Spleen (tissue), 11 donors: Measurements from ENCODE around the gene HEPACAM. TPM values are rescaled to one million over a fixed set of nuclear protein-coding genes. Genes with fewer than 3 reads are reported as not detected.

Source experiments
- DNase-seq: peaks from one replicate; pipeline ENCODE4 v3.0.0-alpha.2; 2020
- H3K27ac ChIP-seq, 8 donors: fragments of 200-600 bp; sonication (generic) in 7 of 8; 1 replicate in 4 of 8; 2 replicates in 4 of 8; pipeline versions ENCODE4 v1.5.0 to v1.8.0; 2016 to 2021; ENCODE audit warnings: inconsistent platforms in 4 of 8, mild to moderate bottlenecking in 4 of 8, moderate library complexity in 1 of 8
- H3K27me3 ChIP-seq, 7 donors: fragments of 200-600 bp; sonication (generic) in 6 of 7; replicated peaks in 1 of 7; 1 replicate in 4 of 7; 2 replicates in 3 of 7; pipeline versions ENCODE4 v1.5.0 to v1.8.0; 2016 to 2021; ENCODE audit warnings: inconsistent platforms in 3 of 7, mild to moderate bottlenecking in 1 of 7
- H3K36me3 ChIP-seq, 6 donors: fragments of 200-600 bp; sonication (generic) in 5 of 6; 1 replicate in 4 of 6; 2 replicates in 2 of 6; pipeline versions ENCODE4 v1.5.0 to v1.8.0; 2016 to 2021; ENCODE audit warnings: inconsistent platforms in 2 of 6
- H3K4me1 ChIP-seq, 6 donors: fragments of 200-600 bp; sonication (generic) in 5 of 6; 1 replicate in 3 of 6; 2 replicates in 3 of 6; pipeline versions ENCODE4 v1.5.0 to v1.8.0; 2016 to 2021; ENCODE audit warnings: inconsistent platforms in 3 of 6
- H3K4me3 ChIP-seq, 8 donors: fragments of 200-600 bp; sonication (generic) in 7 of 8; 1 replicate in 4 of 8; 2 replicates in 4 of 8; pipeline versions ENCODE4 v1.5.0 to v1.8.0; 2016 to 2021; ENCODE audit warnings: inconsistent platforms in 4 of 8, mild to moderate bottlenecking in 4 of 8, moderate library complexity in 2 of 8
- H3K9me3 ChIP-seq, 8 donors: fragments of 200-600 bp; sonication (generic) in 7 of 8; 1 replicate in 4 of 8; 2 replicates in 4 of 8; pipeline versions ENCODE4 v1.5.0 to v1.8.0; 2016 to 2021; ENCODE audit warnings: inconsistent platforms in 4 of 8
- POLR2A ChIP-seq, 3 donors: fragments of 450-650 bp; IDR thresholded peaks; one replicate each; pipeline ENCODE4 v1.5.1; 2017; ENCODE audit warnings: antibody characterized with exemption in 3 of 3, mild to moderate bottlenecking in 1 of 3
- POLR2AphosphoS5 ChIP-seq, 3 donors: sonication (generic); formaldehyde crosslinking; IDR thresholded peaks; one replicate each; pipeline ENCODE4 v1.5.1; 2017; ENCODE audit warnings: antibody characterized with exemption in 3 of 3
- WGBS, 5 donors: extraction: QIAGEN DNeasy Blood & Tissue Kit in 3 of 5; methylation state at CpG; one replicate each; pipeline versions ENCODE4 v1.1.5 to v1.1.7; 2013 to 2018; 5-methylcytosine and 5-hydroxymethylcytosine counted together
- intact Hi-C: fragments of 100-400 bp; cut with DNase I; formaldehyde crosslinking; loops from one replicate; pipeline ENCODE4 v1.15.0; 2023; ENCODE audit warnings: low total_unique reads
- polyA plus RNA-seq, 3 donors: library from polyadenylated mRNA; stranded (reverse); fragments of 200-250 nt; gene quantifications; one replicate each; pipeline ENCODE4 v1.2.1, GENCODE V29; 2013
- total RNA-seq, 7 donors: library from RNA; depleted of rRNA in 3 of 7; stranded (reverse); fragments of >200 nt in 3 of 7; fragmentation: NEBNext Ultra II Directional in 4 of 7; extraction: Animal tissue kit (Norgen Biotek cat#: 25700) in 4 of 7; gene quantifications; one replicate each; pipeline versions ENCODE4 v1.1.0 to v1.2.1, GENCODE V29; 2016 to 2021
- TF ChIP-seq, protein P1 (sequence below), 11 experiments: fragments of 200-600 bp in 7 of 11; fragments of 450-650 bp in 4 of 11; sonication (generic) in 4 of 11; IDR thresholded peaks in 8 of 11; conservative IDR thresholded peaks in 3 of 11; 1 replicate in 7 of 11; 2 replicates in 4 of 11; pipeline versions ENCODE4 v1.4.0 to v1.8.0; 2016 to 2021; ENCODE audit warnings: antibody characterized with exemption in 11 of 11, inconsistent platforms in 4 of 11, mild to moderate bottlenecking in 1 of 11
- donor health status: healthy with polysubstance abuse.
- donor health status: DM: no; HTN: no; CAD: no; lungs with moderate emphysema.
- donor health status: DM: no; HTN: no; CAD: no.
- donor health status: Bipolar disorder and iron deficiency.
- donor health status: healthy.
- donor health status: DM: no; HTN: no; CAD: no.
- donor health status: DM: yes; HTN: yes; CAD: no.

HEPACAM gene
- total and polyA plus RNA-seq, 10 donors, result 0.04 to 2.7 (median 0.30) TPM; not detected in 6

DNA sequence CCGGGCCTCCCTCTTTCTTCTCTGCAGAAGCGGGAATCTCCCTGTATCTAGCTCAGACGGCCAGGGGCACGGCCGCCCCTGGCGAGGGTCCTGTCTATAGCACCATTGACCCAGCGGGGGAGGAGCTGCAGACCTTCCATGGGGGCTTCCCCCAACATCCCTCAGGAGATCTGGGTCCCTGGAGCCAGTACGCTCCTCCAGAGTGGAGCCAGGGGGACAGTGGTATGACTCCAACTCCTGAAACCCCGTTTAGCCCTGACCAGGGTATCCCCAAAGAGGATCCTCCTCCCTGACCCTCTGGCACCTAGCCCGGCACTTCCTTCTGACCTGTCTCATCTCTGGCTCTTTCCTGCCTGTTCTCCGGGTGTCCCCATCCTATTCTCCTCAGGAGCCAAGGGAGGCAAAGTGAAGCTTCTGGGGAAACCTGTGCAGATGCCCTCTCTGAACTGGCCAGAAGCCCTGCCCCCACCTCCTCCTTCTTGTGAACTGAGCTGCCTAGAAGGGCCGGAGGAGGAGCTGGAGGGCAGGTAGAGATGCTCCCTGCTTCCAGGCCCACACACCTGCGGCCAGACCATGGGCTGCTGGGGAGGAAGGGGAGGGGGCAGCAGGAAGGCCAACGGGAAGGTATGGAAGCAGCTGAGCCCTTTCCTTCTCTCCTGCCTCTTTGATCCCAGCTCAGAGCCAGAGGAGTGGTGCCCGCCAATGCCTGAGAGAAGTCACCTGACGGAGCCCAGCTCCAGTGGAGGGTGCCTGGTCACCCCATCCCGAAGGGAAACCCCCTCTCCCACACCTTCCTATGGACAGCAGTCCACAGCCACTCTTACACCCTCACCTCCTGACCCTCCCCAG lies 57.7 kb downstream of the HEPACAM start:
- Histone ChIP-seq H3K27ac (peak overlapping the region in 3 of 8 donors; percentile 84 to 90 (median 89)), H3K9me3 (no peaks in the 10 kb centered on the region), H3K4me1 (peaks cover 13 to 69% (median 48%) of the 10 kb centered on the region in 6 donors), H3K4me3 (peak overlapping the region in 4 of 8 donors; percentile 49 to 80 (median 50)), H3K36me3 (no peaks in the 10 kb centered on the region), H3K27me3 (peaks cover 0 to 63% (median 3%) of the 10 kb centered on the region in 7 donors)
- peak; percentile 68 for DNase-seq
- intact Hi-C loops, result no loop called here
- 57 to 76% (median 67%) methylated on average over 16 to 17 of the region's 17 CpGs for WGBS, 5 donors
- TF ChIP-seq, protein P1, sequence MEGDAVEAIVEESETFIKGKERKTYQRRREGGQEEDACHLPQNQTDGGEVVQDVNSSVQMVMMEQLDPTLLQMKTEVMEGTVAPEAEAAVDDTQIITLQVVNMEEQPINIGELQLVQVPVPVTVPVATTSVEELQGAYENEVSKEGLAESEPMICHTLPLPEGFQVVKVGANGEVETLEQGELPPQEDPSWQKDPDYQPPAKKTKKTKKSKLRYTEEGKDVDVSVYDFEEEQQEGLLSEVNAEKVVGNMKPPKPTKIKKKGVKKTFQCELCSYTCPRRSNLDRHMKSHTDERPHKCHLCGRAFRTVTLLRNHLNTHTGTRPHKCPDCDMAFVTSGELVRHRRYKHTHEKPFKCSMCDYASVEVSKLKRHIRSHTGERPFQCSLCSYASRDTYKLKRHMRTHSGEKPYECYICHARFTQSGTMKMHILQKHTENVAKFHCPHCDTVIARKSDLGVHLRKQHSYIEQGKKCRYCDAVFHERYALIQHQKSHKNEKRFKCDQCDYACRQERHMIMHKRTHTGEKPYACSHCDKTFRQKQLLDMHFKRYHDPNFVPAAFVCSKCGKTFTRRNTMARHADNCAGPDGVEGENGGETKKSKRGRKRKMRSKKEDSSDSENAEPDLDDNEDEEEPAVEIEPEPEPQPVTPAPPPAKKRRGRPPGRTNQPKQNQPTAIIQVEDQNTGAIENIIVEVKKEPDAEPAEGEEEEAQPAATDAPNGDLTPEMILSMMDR (IDR thresholded peaks at IDR 0.05 in 8 of 11, conservative IDR thresholded peaks at IDR 0.05 in 3 of 11), result no peak
- peak in 2 of 3 donors; percentile 64 to 69 for TF ChIP-seq POLR2AphosphoS5 (IDR thresholded peaks at IDR 0.05)
- no peak for TF ChIP-seq POLR2A (IDR thresholded peaks at IDR 0.05)

DNA sequence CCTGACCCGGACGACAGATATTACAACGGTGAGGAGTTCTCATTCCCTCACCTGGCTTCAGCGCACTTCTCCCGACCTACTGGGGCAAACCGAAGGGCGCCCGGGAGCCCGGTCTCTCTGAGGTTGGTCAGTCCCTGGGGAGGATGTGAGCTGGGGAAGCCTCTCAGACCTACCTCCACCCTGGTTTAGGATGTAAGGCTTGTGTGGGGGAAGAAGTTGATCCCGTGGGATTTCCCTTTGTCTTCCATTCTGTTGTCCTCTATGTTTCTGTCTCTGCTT lies 58.3 kb downstream of the HEPACAM start:
- TF ChIP-seq POLR2AphosphoS5 (IDR thresholded peaks at IDR 0.05) (peak; percentile 5 to 46 (median 26)), POLR2A (IDR thresholded peaks at IDR 0.05) (no peak)
- TF ChIP-seq, protein P1 (IDR thresholded peaks at IDR 0.05 in 8 of 11, conservative IDR thresholded peaks at IDR 0.05 in 3 of 11), result no peak
- Histone ChIP-seq H3K4me3 (peak overlapping the region in 7 of 8 donors; percentile 40 to 80 (median 50)), H3K9me3 (no peaks in the 10 kb centered on the region), H3K27ac (peak overlapping the region in 6 of 8 donors; percentile 19 to 90 (median 86)), H3K4me1 (peaks cover 13 to 63% (median 42%) of the 10 kb centered on the region in 6 donors), H3K36me3 (no peaks in the 10 kb centered on the region), H3K27me3 (peaks cover 0 to 69% (median 4%) of the 10 kb centered on the region in 7 donors)
- WGBS, 5 donors, result 36 to 49% (median 42%) methylated on average over 10 of the region's 10 CpGs
- DNase-seq, result peak; percentile 69
- intact Hi-C loops, result no loop called here

DNA sequence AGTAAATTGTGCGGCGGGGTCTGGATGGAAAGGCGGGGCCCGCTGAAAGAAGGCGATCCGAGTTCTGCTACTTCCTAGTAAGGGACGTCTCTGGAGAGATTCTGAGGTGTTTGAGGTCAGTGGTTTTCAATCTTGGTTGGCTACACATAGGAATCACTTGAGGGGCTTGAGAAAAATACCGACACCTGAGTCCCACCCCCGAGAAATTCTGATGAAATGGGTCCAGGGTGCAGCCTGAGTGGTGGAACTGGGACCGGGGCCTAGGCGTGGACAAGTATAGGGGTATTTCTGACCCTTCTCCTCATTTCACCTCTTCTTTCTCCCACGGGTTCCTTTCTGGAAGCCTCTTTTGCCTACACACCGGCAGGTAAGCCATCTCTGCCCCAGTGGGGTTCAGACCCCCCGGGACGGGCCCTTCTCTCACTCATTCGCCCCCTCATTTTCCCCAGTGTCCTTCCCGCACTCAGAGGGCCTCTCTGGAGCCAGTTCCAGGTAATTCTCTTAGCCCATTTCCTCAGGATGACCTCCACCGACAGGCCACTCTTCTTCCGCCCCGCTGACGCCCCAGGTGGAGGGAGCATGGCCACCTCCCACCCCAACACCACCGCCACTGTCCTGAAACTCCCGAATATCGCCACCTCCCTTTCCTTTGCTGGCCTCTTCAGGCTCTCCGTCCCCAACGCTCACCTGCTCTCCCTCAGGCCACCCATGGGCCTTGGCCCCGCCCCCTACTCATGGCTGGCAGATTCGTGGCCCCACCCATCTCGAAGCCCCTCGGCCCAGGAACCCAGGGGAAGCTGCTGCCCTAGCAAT lies 58.8 kb downstream of the HEPACAM start:
- Histone ChIP-seq H3K9me3 (no peaks in the 10 kb centered on the region), H3K4me3 (peak overlapping the region; percentile 40 to 80 (median 50)), H3K27ac (peak overlapping the region; percentile 62 to 90 (median 88)), H3K4me1 (peaks cover 13 to 59% (median 39%) of the 10 kb centered on the region in 6 donors), H3K27me3 (peaks cover 0 to 74% (median 8%) of the 10 kb centered on the region in 7 donors), H3K36me3 (no peaks in the 10 kb centered on the region)
- intact Hi-C loops, result no loop called here
- peak; percentile 32 to 67 (median 50) for TF ChIP-seq POLR2AphosphoS5 (IDR thresholded peaks at IDR 0.05)
- TF ChIP-seq, protein P1 (IDR thresholded peaks at IDR 0.05 in 8 of 11, conservative IDR thresholded peaks at IDR 0.05 in 3 of 11), result no peak
- WGBS, 5 donors, result 8 to 15% (median 14%) methylated on average over 30 of the region's 30 CpGs
- peak; percentile 80 for DNase-seq
